Measurements from ENCODE around the gene PANX3. TPM values are rescaled to one million over a fixed set of nuclear protein-coding genes. Genes with fewer than 3 reads are reported as not detected.

Gene PANX3
- total and polyA plus RNA-seq, 4 donors = not detected

DNA sequence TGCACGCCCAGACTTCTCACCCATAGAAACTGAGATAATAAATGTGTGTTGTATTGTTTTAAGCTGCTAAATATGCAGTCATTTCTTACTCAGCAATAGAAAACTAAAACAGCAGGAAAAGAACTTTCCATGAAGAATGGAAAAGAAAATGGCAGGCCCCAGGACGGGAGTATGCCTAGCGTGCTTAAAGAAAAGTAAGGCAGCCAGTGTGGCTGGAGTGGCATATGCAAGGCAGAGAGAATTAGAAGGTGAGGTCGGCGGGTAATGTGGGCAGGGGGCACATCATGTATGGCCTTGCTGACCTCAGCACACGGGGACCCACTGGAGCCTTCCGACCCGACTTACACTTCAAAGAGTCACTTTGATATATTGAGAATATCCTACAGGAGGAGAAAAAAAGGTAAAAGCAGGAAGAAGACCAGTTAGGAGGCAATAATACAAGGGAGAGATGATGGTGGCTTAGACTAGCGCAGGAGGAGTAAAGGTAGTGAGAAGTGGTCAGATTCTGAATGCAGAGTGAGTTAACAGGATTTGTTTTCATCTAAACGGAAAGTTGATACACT, 31.9 kb downstream of the PANX3 start:
- DNase-seq (ENCODE audit: low spot score) = no peak
- 93% methylated on average over 10 of the region's 10 CpGs for WGBS
- Histone ChIP-seq H3K36me3 (ENCODE audit: control insufficient read depth in 4 of 4, insufficient read depth in 3 of 4, low read depth in 1 of 4, low read length in 3 of 4) (peaks cover 0 to 9% (median 3%) of the 10 kb centered on the region in 4 donors), H3K27ac (ENCODE audit: low read depth in 1 of 2, low read length in 2 of 2) (no peak overlapping the region), H3K4me3 (ENCODE audit: low read depth in 1 of 3, low read length in 3 of 3) (no peak overlapping the region), H3K4me1 (ENCODE audit: control insufficient read depth in 4 of 4, insufficient read depth in 4 of 4, low read length in 3 of 4) (peaks cover 3 to 7% (median 5%) of the 10 kb centered on the region in 4 donors), H3K9me3 (ENCODE audit: control insufficient read depth in 4 of 4, low read length in 3 of 4) (no peaks in the 10 kb centered on the region), H3K9ac (ENCODE audit: low read depth in 1 of 2, low read length in 2 of 2) (no peak overlapping the region), H3K27me3 (ENCODE audit: control insufficient read depth in 4 of 4, insufficient read depth in 4 of 4, low read length in 3 of 4) (no peaks in the 10 kb centered on the region)
- TF ChIP-seq TAF1 (conservative IDR thresholded peaks at IDR 0.05) (no peak), HNF4A (conservative IDR thresholded peaks at IDR 0.05) (no peak), RXRA (IDR thresholded peaks at IDR 0.05) (no peak), NR2F2 (IDR thresholded peaks at IDR 0.05) (no peak), RAD21 (IDR thresholded peaks at IDR 0.05) (no peak), YY1 (IDR thresholded peaks at IDR 0.05) (no peak), ZBTB33 (IDR thresholded peaks at IDR 0.05) (no peak), GABPA (IDR thresholded peaks at IDR 0.05 in 1 of 2, conservative IDR thresholded peaks at IDR 0.05 in 1 of 2) (no peak), SP1 (IDR thresholded peaks at IDR 0.05) (no peak), CTCF (IDR thresholded peaks at IDR 0.05; ENCODE audit: low read depth, low read length, missing input control) (no peak)
- TF ChIP-seq, protein P1, sequence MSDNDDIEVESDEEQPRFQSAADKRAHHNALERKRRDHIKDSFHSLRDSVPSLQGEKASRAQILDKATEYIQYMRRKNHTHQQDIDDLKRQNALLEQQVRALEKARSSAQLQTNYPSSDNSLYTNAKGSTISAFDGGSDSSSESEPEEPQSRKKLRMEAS (IDR thresholded peaks at IDR 0.05) = no peak
- TF ChIP-seq, protein P2, sequence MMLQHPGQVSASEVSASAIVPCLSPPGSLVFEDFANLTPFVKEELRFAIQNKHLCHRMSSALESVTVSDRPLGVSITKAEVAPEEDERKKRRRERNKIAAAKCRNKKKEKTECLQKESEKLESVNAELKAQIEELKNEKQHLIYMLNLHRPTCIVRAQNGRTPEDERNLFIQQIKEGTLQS (IDR thresholded peaks at IDR 0.05) = no peak

DNA sequence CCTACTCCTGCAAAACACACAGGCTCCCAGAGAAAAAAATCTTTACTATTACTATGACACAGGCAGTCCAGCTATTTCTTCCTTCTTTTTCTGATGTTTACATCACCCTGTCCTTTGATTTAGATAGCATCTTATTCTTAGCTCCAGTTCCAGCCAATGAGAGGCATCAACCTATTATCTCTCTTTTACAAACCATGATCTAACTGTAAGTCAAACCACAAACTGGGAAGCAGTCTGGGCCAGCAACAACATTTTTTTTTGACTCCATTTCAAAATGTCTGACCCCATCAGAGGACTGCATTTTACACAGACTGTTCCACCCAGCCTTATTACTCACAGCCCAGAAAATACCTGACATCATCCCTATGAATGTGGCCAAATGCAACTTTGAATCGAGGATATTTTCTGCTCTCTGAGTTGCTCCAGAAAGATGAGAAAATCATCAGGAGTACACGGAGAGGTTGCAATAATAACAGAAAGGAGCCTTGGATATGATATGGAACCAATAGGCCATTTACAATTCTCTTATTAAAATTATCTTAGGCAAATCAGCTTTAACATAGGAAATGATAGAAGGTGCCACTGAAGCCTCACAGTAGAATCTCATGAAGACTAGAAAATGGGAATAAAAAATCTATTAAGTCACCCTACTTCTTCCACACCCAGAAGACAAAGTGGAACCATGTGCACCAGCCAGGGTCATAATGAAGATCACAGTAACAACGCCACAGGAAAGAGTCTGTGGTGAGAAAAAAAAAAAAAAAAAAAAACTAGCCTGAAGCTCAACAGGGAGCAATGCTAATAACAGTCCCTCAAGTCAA, 32.6 kb downstream of the PANX3 start:
- H3K9ac ChIP-seq (ENCODE audit: low read depth in 1 of 2, low read length in 2 of 2) = no peak overlapping the region
- H3K27me3 ChIP-seq (ENCODE audit: control insufficient read depth in 4 of 4, insufficient read depth in 4 of 4, low read length in 3 of 4) = no peaks in the 10 kb centered on the region
- H3K4me3 ChIP-seq (ENCODE audit: low read depth in 1 of 3, low read length in 3 of 3) = no peak overlapping the region
- no peaks in the 10 kb centered on the region for H3K9me3 ChIP-seq (ENCODE audit: control insufficient read depth in 4 of 4, low read length in 3 of 4)
- no peak overlapping the region for H3K27ac ChIP-seq (ENCODE audit: low read depth in 1 of 2, low read length in 2 of 2)
- peaks cover 0 to 6% (median 3%) of the 10 kb centered on the region in 4 donors for H3K36me3 ChIP-seq (ENCODE audit: control insufficient read depth in 4 of 4, insufficient read depth in 3 of 4, low read depth in 1 of 4, low read length in 3 of 4)
- 44% methylated on average over 3 of the region's 3 CpGs for WGBS
- peaks cover 3 to 7% (median 5%) of the 10 kb centered on the region in 4 donors for H3K4me1 ChIP-seq (ENCODE audit: control insufficient read depth in 4 of 4, insufficient read depth in 4 of 4, low read length in 3 of 4)
- TF ChIP-seq RXRA (IDR thresholded peaks at IDR 0.05) = no peak
- DNase-seq (ENCODE audit: low spot score) = no peak

Measured in liver (tissue), 9 donors.